ENCODE data around the gene PRKN.

PRKN gene

GRCh38 chr6:162474722-162475121 is 252.8 kb downstream of the PRKN start:
- TF ChIP-seq CTCF (conservative IDR thresholded peaks at IDR 0.05) (no peak), ZFX (IDR thresholded peaks at IDR 0.05) (no peak)
- no peak overlapping the region for H3K27ac ChIP-seq

- H3K27ac ChIP-seq: no peak overlapping the region
- no peak for TF ChIP-seq CTCF (conservative IDR thresholded peaks at IDR 0.05)
- no peak for TF ChIP-seq ZFX (IDR thresholded peaks at IDR 0.05)
These were observed 255.7 kb downstream of the PRKN start for GRCh38 chr6:162471842-162472241.

GRCh38 chr6:162468326-162468725 is 259.2 kb downstream of the PRKN start:
- no peak for TF ChIP-seq CTCF (conservative IDR thresholded peaks at IDR 0.05)
- no peak for TF ChIP-seq ZFX (IDR thresholded peaks at IDR 0.05)
- no peak overlapping the region for H3K27ac ChIP-seq

GRCh38 chr6:162467679-162468078 is 259.9 kb downstream of the PRKN start:
- TF ChIP-seq CTCF (conservative IDR thresholded peaks at IDR 0.05): no peak
- TF ChIP-seq ZFX (IDR thresholded peaks at IDR 0.05): no peak
- H3K27ac ChIP-seq: no peak overlapping the region

- TF ChIP-seq ZFX (IDR thresholded peaks at IDR 0.05): no peak
- no peak overlapping the region for H3K27ac ChIP-seq
These were observed 264.0 kb downstream of the PRKN start for GRCh38 chr6:162463576-162463975.

GRCh38 chr6:162459985-162460384 is 267.6 kb downstream of the PRKN start:
- TF ChIP-seq CTCF (conservative IDR thresholded peaks at IDR 0.05) (no peak), ZFX (IDR thresholded peaks at IDR 0.05) (no peak)
- H3K27ac ChIP-seq: no peak overlapping the region

- H3K27ac ChIP-seq: no peak overlapping the region
- no peak for TF ChIP-seq CTCF (conservative IDR thresholded peaks at IDR 0.05)
- no peak for TF ChIP-seq ZFX (IDR thresholded peaks at IDR 0.05)
These were observed 277.2 kb downstream of the PRKN start for GRCh38 chr6:162450358-162450757.

- TF ChIP-seq CTCF (conservative IDR thresholded peaks at IDR 0.05) (no peak), ZFX (IDR thresholded peaks at IDR 0.05) (no peak)
These were observed 279.3 kb downstream of the PRKN start for GRCh38 chr6:162448294-162448693.

More at GRCh38 chr6:162448294-162448693, 279.3 kb downstream of the PRKN start:
- H3K27ac ChIP-seq: no peak overlapping the region

Measured in C4-2B (cell line).